ENCODE data around the gene NMU.
"Not testable (repeated sequence)": the region's sequence is repeated elsewhere in the genome, so short reads cannot be mapped to it uniquely, and the experiment has no call there.

NMU gene, protein sequence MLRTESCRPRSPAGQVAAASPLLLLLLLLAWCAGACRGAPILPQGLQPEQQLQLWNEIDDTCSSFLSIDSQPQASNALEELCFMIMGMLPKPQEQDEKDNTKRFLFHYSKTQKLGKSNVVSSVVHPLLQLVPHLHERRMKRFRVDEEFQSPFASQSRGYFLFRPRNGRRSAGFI

GRCh38 chr4:55635741-55636655 is at the start of gene NMU:
TSS of gene NMU (minus strand) at chr4:55636298. CDS start at chr4:55636192, 106 bp downstream.
- DNase-seq (ENCODE audit: low spot score): peak; percentile 66
- H3K27me3 ChIP-seq (ENCODE audit: insufficient read depth, poor library complexity, severe bottlenecking): peaks cover 4% of the 10 kb centered on the region
- H3K9me3 ChIP-seq (ENCODE audit: severe bottlenecking): peaks cover 2% of the 10 kb centered on the region
- H3K4me3 ChIP-seq (ENCODE audit: severe bottlenecking): peak within 1 kb of the TSS; percentile 45
- H3K36me3 ChIP-seq (ENCODE audit: low read depth): no peaks in the 10 kb centered on the region
- TF ChIP-seq, protein P1, sequence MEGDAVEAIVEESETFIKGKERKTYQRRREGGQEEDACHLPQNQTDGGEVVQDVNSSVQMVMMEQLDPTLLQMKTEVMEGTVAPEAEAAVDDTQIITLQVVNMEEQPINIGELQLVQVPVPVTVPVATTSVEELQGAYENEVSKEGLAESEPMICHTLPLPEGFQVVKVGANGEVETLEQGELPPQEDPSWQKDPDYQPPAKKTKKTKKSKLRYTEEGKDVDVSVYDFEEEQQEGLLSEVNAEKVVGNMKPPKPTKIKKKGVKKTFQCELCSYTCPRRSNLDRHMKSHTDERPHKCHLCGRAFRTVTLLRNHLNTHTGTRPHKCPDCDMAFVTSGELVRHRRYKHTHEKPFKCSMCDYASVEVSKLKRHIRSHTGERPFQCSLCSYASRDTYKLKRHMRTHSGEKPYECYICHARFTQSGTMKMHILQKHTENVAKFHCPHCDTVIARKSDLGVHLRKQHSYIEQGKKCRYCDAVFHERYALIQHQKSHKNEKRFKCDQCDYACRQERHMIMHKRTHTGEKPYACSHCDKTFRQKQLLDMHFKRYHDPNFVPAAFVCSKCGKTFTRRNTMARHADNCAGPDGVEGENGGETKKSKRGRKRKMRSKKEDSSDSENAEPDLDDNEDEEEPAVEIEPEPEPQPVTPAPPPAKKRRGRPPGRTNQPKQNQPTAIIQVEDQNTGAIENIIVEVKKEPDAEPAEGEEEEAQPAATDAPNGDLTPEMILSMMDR (IDR thresholded peaks at IDR 0.05; ENCODE audit: poor library complexity, severe bottlenecking): peak; percentile 54
- H3K27ac ChIP-seq (ENCODE audit: poor library complexity, severe bottlenecking): no peak within 1 kb of the TSS
- ATAC-seq (ENCODE audit: low read depth): peak; percentile 91
- peaks cover 9% of the 10 kb centered on the region for H3K4me1 ChIP-seq (ENCODE audit: insufficient read depth, poor library complexity, severe bottlenecking)

- DNase-seq (ENCODE audit: low spot score): no peak
- no peak for ATAC-seq (ENCODE audit: low read depth)
- Histone ChIP-seq H3K27ac (ENCODE audit: poor library complexity, severe bottlenecking) (no peak overlapping the region), H3K9me3 (ENCODE audit: severe bottlenecking) (no peaks in the 10 kb centered on the region), H3K27me3 (ENCODE audit: insufficient read depth, poor library complexity, severe bottlenecking) (no peaks in the 10 kb centered on the region), H3K4me3 (ENCODE audit: severe bottlenecking) (no peak overlapping the region), H3K36me3 (ENCODE audit: low read depth) (no peaks in the 10 kb centered on the region), H3K4me1 (ENCODE audit: insufficient read depth, poor library complexity, severe bottlenecking) (no peaks in the 10 kb centered on the region)
- TF ChIP-seq, protein P1 (IDR thresholded peaks at IDR 0.05; ENCODE audit: poor library complexity, severe bottlenecking): no peak
Measured at GRCh38 chr4:55684276-55684675, 48.2 kb upstream of the NMU start.

GRCh38 chr4:55682797-55683196 is 46.7 kb upstream of the NMU start:
- H3K4me3 ChIP-seq (ENCODE audit: severe bottlenecking); H3K27me3 ChIP-seq (ENCODE audit: insufficient read depth, poor library complexity, severe bottlenecking); H3K27ac ChIP-seq (ENCODE audit: poor library complexity, severe bottlenecking); H3K4me1 ChIP-seq (ENCODE audit: insufficient read depth, poor library complexity, severe bottlenecking); H3K36me3 ChIP-seq (ENCODE audit: low read depth); DNase-seq (ENCODE audit: low spot score); H3K9me3 ChIP-seq (ENCODE audit: severe bottlenecking); ATAC-seq (ENCODE audit: low read depth): not testable (repeated sequence)

- Histone ChIP-seq H3K36me3 (ENCODE audit: low read depth) (no peaks in the 10 kb centered on the region), H3K9me3 (ENCODE audit: severe bottlenecking) (no peaks in the 10 kb centered on the region), H3K4me1 (ENCODE audit: insufficient read depth, poor library complexity, severe bottlenecking) (no peaks in the 10 kb centered on the region), H3K27ac (ENCODE audit: poor library complexity, severe bottlenecking) (no peak overlapping the region), H3K27me3 (ENCODE audit: insufficient read depth, poor library complexity, severe bottlenecking) (no peaks in the 10 kb centered on the region), H3K4me3 (ENCODE audit: severe bottlenecking) (no peak overlapping the region)
- TF ChIP-seq, protein P1 (IDR thresholded peaks at IDR 0.05; ENCODE audit: poor library complexity, severe bottlenecking): no peak
- DNase-seq (ENCODE audit: low spot score) (no peak), ATAC-seq (ENCODE audit: low read depth) (no peak)
Measured at GRCh38 chr4:55682295-55682694, 46.2 kb upstream of the NMU start.

DNA sequence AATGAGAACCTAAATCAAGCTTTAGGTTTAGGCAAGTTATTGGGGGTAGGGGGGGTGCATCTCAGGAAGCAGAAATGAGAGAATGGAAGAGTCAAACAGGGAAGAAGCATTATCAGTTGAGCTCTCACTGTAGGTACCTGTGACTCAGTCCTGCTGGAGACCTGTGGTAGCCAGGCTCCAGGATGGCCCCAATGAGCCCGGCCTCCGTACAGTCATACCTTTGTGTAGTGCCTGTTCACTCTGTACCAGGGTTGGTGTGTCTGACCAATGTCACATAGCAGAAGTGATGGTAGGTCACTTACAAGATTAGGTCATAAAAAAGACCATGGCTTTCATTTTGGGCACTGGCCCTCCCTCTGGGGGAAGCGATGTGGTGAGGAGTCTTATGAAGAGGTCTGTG is 45.3 kb upstream of the NMU start:
- H3K36me3 ChIP-seq (ENCODE audit: low read depth): no peaks in the 10 kb centered on the region
- H3K27ac ChIP-seq (ENCODE audit: poor library complexity, severe bottlenecking): no peak overlapping the region
- no peaks in the 10 kb centered on the region for H3K4me1 ChIP-seq (ENCODE audit: insufficient read depth, poor library complexity, severe bottlenecking)
- TF ChIP-seq, protein P1 (IDR thresholded peaks at IDR 0.05; ENCODE audit: poor library complexity, severe bottlenecking): no peak
- ATAC-seq (ENCODE audit: low read depth): no peak
- H3K4me3 ChIP-seq (ENCODE audit: severe bottlenecking): no peak overlapping the region
- no peaks in the 10 kb centered on the region for H3K9me3 ChIP-seq (ENCODE audit: severe bottlenecking)
- DNase-seq (ENCODE audit: low spot score): no peak
- H3K27me3 ChIP-seq (ENCODE audit: insufficient read depth, poor library complexity, severe bottlenecking): no peaks in the 10 kb centered on the region

Data from RWPE2 (cell line).